Stimulated activated CD4-positive, alpha-beta T cell treated with anti-CD3 and anti-CD28 coated beads, Interleukin-4, amount 100 ng/mL, for 48 hours (primary cell): ENCODE data around the gene PTGER3.

Experiments
- DNase-seq, 2 donors: peaks; one replicate each; pipeline ENCODE4 v3.0.0-alpha.2; 2020; ENCODE audit warnings: low read depth in 2 of 2

Gene PTGER3

GRCh38 chr1:71049951-71050598, 2.5 kb upstream of the PTGER3 start:
- DNase-seq, result no peak

GRCh38 chr1:71046891-71047634, 553 bp downstream of the PTGER3 start:
- no peak for DNase-seq

GRCh38 chr1:71045463-71046028, 2.1 kb downstream of the PTGER3 start:
- DNase-seq, result no peak

GRCh38 chr1:71044833-71045232, 2.8 kb downstream of the PTGER3 start:
- no peak for DNase-seq

GRCh38 chr1:71043065-71043464, 4.6 kb downstream of the PTGER3 start:
- no peak for DNase-seq

- no peak for DNase-seq
Observed at GRCh38 chr1:71041806-71042205, 5.8 kb downstream of the PTGER3 start.

GRCh38 chr1:71039661-71040262, 7.9 kb downstream of the PTGER3 start:
- DNase-seq, result no peak

- no peak for DNase-seq
Observed at GRCh38 chr1:71038942-71039341, 8.7 kb downstream of the PTGER3 start.

GRCh38 chr1:71037829-71038620, 9.6 kb downstream of the PTGER3 start:
- no peak for DNase-seq

GRCh38 chr1:71037066-71037465, 10.6 kb downstream of the PTGER3 start:
- DNase-seq, result no peak

GRCh38 chr1:71033136-71033535, 14.5 kb downstream of the PTGER3 start:
- no peak for DNase-seq

- DNase-seq, result no peak
Observed at GRCh38 chr1:71031426-71031825, 16.2 kb downstream of the PTGER3 start.

- no peak for DNase-seq
Observed at GRCh38 chr1:71030026-71030425, 17.6 kb downstream of the PTGER3 start.

GRCh38 chr1:71028981-71029380, 18.6 kb downstream of the PTGER3 start:
- no peak for DNase-seq

GRCh38 chr1:71027991-71028390, 19.6 kb downstream of the PTGER3 start:
- no peak for DNase-seq

- no peak for DNase-seq
Observed at GRCh38 chr1:71026093-71026492, 21.5 kb downstream of the PTGER3 start.

- DNase-seq, result no peak
Observed at GRCh38 chr1:71023515-71023914, 24.1 kb downstream of the PTGER3 start.

GRCh38 chr1:71019233-71019969, 28.2 kb downstream of the PTGER3 start:
- DNase-seq, result no peak

GRCh38 chr1:71018791-71019190, 28.8 kb downstream of the PTGER3 start:
- DNase-seq, result no peak

- DNase-seq, result no peak
Observed at GRCh38 chr1:71015745-71016144, 31.9 kb downstream of the PTGER3 start.

- no peak for DNase-seq
Observed at GRCh38 chr1:71014178-71014579, 33.4 kb downstream of the PTGER3 start.
